Activated CD8-positive, alpha-beta memory T cell treated with anti-CD3 and anti-CD28 coated beads for 36 hours (primary cell): ENCODE measurements around the gene MEGF9. TPM values are rescaled to one million over a fixed set of nuclear protein-coding genes. Genes with fewer than 3 reads are reported as not detected.

Source experiments
- CTCF ChIA-PET: fragments of 350-600 bp; sonication (Branson Sonifier 250); formaldehyde crosslinking; loops from one replicate; lab custom pipeline; 2021; ENCODE audit warnings: antibody characterized with exemption; lab: Charles Lee
- POLR2A ChIA-PET: fragments of 350-600 bp; sonication (Branson Sonifier 250); formaldehyde crosslinking; loops from one replicate; lab custom pipeline; 2021; ENCODE audit warnings: antibody characterized with exemption; lab: Charles Lee
- total RNA-seq, 2 experiments: library from RNA; stranded (reverse); gene quantifications; one replicate each; pipeline ENCODE4 v1.2.3, GENCODE V29; 2021

Gene MEGF9
- total RNA-seq, 2 experiments from 2014 or later = 5.6 to 5.7 TPM

- CTCF ChIA-PET = interaction anchor here (0.8 to 1.2 kb wide), 3 partner anchors 13 to 1447 kb away, joined by 4 read pairs; partner anchors contain the start of gene NDUFA8
- POLR2A ChIA-PET = interaction anchor here (0.5 kb wide), 1 partner anchor 66 kb away, joined by 3 read pairs; no protein-coding TSS in a partner anchor
These were observed 2.3 kb downstream of the MEGF9 start for GRCh38 chr9:120711841-120712538.

DNA sequence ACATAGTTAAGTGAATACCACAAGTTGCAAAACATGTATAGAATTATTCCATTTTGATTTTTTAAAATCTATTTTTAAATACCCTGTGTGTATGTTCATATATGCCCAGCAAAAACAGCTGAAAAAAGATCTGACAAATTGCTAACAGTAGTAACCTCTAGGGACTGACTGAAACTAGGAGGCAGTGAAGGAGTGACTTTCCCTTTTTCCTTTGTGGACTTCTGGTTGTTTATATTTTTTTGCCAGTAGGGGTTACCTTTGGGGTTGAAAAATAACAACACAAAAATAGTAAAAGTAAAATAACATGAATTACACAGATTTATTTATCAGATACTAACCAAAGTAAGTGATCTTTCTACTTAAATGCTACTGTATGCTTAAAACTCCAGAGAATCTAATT lies 2.9 kb downstream of the MEGF9 start:
- ChIA-PET CTCF (interaction anchor here (1.2 kb wide), 1 partner anchor 270 kb away, joined by 4 read pairs; no protein-coding TSS in a partner anchor), POLR2A (no interaction called here)

DNA sequence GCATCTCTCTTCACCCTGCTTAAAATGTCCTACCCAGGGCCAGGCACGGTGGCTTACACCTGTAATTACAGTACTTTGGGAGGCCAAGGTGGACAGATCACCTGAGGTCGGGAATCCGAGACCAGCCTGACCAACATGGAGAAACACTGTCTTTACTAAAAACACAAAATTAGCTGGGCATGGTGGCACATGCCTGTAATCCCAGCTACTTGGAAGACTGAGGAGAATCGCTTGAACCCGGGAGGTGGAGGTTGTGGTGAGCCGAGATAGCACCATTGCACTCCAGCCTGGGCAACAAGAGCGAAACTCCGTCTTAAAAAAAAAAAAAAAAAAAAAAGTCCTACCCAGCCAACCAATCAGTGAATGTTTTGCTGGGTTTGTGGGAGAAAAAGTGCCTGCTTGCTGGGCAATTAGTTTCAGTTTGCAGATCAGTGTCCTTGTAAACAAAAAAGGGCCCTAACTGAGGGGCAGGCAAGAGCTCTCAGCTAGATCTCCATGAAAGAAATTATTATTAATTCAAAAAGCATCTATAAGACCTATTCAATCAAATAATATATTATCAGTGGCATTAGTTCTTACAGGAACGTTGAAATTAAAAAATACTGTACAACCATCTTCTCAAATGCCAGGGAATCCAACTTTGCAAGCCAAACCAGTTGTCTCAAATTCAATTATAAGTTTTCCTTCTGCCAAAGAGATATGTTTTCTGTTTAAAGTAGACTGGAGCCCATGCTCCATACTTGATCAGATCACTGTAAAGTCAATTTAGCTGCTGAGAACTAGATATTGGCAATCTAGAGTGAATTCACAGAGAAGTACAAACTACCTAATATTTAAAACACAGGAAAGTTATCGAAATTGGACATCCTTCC lies 3.9 kb downstream of the MEGF9 start:
- ChIA-PET CTCF (interaction anchor here (0.7 kb wide), 2 partner anchors 64 to 364 kb away, joined by 3 to 4 read pairs; partner anchors contain the start of gene CNTRL), POLR2A (no interaction called here)

GRCh38 chr9:120708526-120709224 lies 5.6 kb downstream of the MEGF9 start:
- POLR2A ChIA-PET = no interaction called here

DNA sequence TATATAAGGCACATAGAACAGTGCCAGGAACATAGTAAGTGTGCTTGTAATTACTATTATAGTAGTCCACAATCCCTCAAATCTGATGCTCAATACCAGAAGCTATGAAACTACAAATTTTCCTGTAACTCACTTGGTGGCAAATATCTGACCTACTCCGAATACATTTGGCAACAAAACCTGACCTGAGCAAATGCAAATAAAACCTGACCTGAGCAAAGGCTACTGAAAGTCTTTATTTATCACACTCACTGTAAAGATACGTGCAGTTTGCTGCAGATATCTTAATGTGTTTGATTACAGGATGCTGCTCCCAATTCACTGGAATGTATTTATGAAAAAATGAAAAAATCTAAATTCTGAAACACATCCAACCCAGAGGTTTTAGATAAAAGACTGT lies 7.1 kb downstream of the MEGF9 start:
- ChIA-PET CTCF (interaction anchor here (1.0 kb wide), 1 partner anchor 8 kb away, joined by 4 read pairs; no protein-coding TSS in a partner anchor), POLR2A (no interaction called here)

More at GRCh38 chr9:120708526-120709224, 5.6 kb downstream of the MEGF9 start:
- CTCF ChIA-PET = interaction anchor here (1.2 kb wide), 1 partner anchor 89 kb away, joined by 5 read pairs; no protein-coding TSS in a partner anchor

DNA sequence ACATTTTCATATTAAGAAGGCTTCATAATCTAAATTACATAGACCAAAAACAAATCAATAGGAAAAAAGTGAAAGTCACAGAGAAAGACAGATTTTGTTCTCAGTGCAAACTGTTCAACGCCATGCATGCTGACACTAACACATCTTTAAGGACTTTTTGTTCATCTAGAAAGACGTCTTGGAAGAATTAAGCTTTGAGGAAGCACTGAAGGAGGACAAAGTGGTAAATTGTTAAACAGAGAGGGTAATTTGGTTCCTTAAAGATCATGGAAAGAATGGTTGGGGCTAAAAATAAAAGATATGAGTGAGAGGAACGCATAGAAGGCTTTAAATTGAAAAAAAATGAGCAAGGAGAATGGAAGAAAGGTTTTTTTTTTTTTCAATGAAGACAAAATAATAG lies 9.1 kb downstream of the MEGF9 start:
- CTCF ChIA-PET = no interaction called here
- POLR2A ChIA-PET = no interaction called here

- ChIA-PET CTCF (interaction anchor here (0.6 kb wide), 1 partner anchor 90 kb away, joined by 4 read pairs; no protein-coding TSS in a partner anchor), POLR2A (no interaction called here)
These were observed 12.2 kb downstream of the MEGF9 start for GRCh38 chr9:120702075-120702474.

- ChIA-PET POLR2A (no interaction called here), CTCF (no interaction called here)
These were observed 13.0 kb downstream of the MEGF9 start for GRCh38 chr9:120701248-120701647.

DNA sequence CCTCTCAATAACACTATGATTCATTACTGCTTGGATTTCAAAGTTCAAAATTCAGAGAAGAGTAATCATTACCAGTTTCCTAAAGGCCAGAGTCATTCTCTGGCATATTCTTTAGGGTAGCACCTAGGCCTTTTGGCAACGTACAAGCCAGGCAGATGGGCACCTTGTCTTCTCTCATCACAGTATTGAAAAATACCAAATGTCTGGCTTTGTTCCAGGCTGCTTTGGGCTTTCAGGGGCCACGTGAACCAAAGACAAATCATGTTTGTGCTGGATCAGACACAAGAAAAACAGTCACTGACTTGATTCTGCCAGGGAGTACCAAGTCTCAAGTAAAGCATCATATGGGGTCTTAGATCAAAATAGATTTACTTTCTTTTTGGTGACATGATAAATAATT lies 15.5 kb downstream of the MEGF9 start:
- ChIA-PET CTCF (no interaction called here), POLR2A (no interaction called here)

DNA sequence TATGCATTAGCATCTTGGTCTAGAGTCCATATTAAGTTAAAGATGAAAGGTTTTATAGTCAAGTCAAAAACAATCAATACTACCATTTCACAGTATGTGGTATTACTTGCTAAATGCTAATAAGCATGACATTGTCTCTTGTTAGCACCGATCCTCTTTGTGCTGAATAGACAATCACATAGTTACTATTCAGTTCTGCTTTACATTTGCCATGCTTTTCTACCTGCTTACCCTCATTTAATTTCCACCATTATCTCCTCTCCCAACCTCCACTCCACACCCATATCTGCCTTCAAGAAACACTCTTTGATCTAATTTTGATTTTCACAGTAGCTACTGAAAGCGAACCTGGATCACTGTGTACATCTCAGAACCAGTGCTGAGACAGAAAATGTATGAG lies 16.8 kb downstream of the MEGF9 start:
- ChIA-PET POLR2A (no interaction called here), CTCF (no interaction called here)

GRCh38 chr9:120696551-120697230 lies 17.6 kb downstream of the MEGF9 start:
- CTCF ChIA-PET = no interaction called here
- POLR2A ChIA-PET = no interaction called here

GRCh38 chr9:120694559-120694958 lies 19.7 kb downstream of the MEGF9 start:
- POLR2A ChIA-PET = no interaction called here

GRCh38 chr9:120693700-120694008 lies 20.6 kb downstream of the MEGF9 start:
- POLR2A ChIA-PET = no interaction called here
- CTCF ChIA-PET = no interaction called here

More at GRCh38 chr9:120694559-120694958, 19.7 kb downstream of the MEGF9 start:
- CTCF ChIA-PET = no interaction called here

- CTCF ChIA-PET = no interaction called here
- POLR2A ChIA-PET = no interaction called here
These were observed 21.2 kb downstream of the MEGF9 start for GRCh38 chr9:120692901-120693699.

GRCh38 chr9:120690372-120690771 lies 23.9 kb downstream of the MEGF9 start:
- ChIA-PET CTCF (no interaction called here), POLR2A (no interaction called here)

GRCh38 chr9:120689860-120690259 lies 24.4 kb downstream of the MEGF9 start:
- CTCF ChIA-PET = no interaction called here
- POLR2A ChIA-PET = no interaction called here

DNA sequence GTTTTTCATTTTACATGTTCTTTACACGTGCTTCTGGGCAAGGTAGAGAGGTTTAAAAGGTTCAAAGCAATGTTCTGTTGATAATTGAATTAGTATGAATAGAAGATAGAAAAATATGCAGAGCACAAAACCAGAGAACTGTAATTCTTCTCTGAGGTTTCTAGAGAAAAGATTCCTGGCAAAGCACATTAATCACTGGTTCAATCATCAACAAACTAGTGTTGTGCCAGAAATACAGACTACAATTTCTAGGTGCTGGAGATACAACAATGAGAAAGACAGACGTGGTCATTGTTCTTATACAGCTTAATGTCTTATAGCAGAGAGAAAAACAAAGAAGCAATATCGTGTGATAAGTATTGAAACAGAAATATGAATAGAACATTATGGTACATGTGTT lies 25.5 kb downstream of the MEGF9 start:
- POLR2A ChIA-PET = interaction anchor here (0.6 kb wide), 1 partner anchor 10 kb away, joined by 3 read pairs; no protein-coding TSS in a partner anchor
- CTCF ChIA-PET = no interaction called here

DNA sequence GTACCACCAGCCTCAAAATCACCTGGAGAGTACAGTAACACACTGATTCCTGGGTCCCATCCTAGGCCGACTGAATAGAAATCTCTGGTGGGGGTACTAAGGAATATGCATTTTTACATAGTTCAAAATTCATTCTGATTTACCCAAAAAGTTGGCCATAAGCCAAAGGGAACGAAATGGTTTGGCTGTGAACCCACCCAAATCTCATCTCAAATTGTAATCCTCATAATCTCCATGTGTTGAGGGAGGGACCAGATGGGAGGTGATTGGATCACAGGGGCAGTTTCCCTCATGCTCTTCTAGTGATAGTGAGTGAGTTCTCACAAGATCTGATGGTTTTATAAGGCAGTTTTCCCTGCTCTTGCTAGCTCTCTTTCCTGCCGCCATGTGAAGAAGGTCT lies 31.1 kb downstream of the MEGF9 start:
- ChIA-PET CTCF (no interaction called here), POLR2A (no interaction called here)
